Gastrocnemius medialis (tissue), 4 donors: ENCODE results near the gene PRSS1. TPM values are rescaled to one million over a fixed set of nuclear protein-coding genes. Genes with fewer than 3 reads are reported as not detected.
A peak's percentile ranks its signal among the peaks of the same experiment; 100 is the strongest.
"Not testable (repeated sequence)": the region's sequence is repeated elsewhere in the genome, so short reads cannot be mapped to it uniquely, and the experiment has no call there.

Experiments
- ATAC-seq, 2 donors: fragments of 150-250 bp; one replicate each; pipeline ENCODE4 v1.9.1; 2016
- DNase-seq, 2 donors: peaks; one replicate each; pipeline ENCODE4 v3.0.0-alpha.2; 2019
- H3K27ac ChIP-seq, 4 donors: fragments of 200-600 bp; sonication (generic); 1 replicate in 1 of 4; 2 replicates in 3 of 4; pipeline ENCODE4 v1.5.1; 2016 to 2018; ENCODE audit warnings: mild to moderate bottlenecking in 2 of 4, moderate library complexity in 1 of 4
- H3K27me3 ChIP-seq, 3 donors: fragments of 200-600 bp; sonication (generic) in 2 of 3; 1 replicate in 1 of 3; 2 replicates in 2 of 3; pipeline versions ENCODE4 v1.5.1 to v1.6.0; 2016 to 2019; ENCODE audit warnings: mild to moderate bottlenecking in 1 of 3, moderate library complexity in 1 of 3
- H3K36me3 ChIP-seq, 2 donors: fragments of 200-600 bp; sonication (generic) in 1 of 2; one replicate each; pipeline ENCODE4 v1.5.1; 2017 to 2018
- H3K4me1 ChIP-seq, 2 donors: fragments of 200-600 bp; sonication (generic) in 1 of 2; one replicate each; pipeline ENCODE4 v1.5.1; 2016 to 2017; ENCODE audit warnings: mild to moderate bottlenecking in 2 of 2
- H3K4me3 ChIP-seq, 4 donors: fragments of 200-600 bp; sonication (generic) in 3 of 4; 1 replicate in 1 of 4; 2 replicates in 3 of 4; pipeline ENCODE4 v1.5.1; 2016 to 2019; ENCODE audit warnings: mild to moderate bottlenecking in 2 of 4
- H3K9me3 ChIP-seq, 3 donors: fragments of 200-600 bp; sonication (generic) in 2 of 3; 1 replicate in 1 of 3; 2 replicates in 2 of 3; pipeline ENCODE4 v1.5.1; 2016 to 2019
- CTCF ChIP-seq, 5 experiments: fragments of 450-650 bp in 3 of 5; fragments of 200-600 bp in 2 of 5; sonication (generic) in 2 of 5; IDR thresholded peaks in 4 of 5; conservative IDR thresholded peaks in 1 of 5; 1 replicate in 4 of 5; 2 replicates in 1 of 5; pipeline ENCODE4 v1.5.1; 2016 to 2019; ENCODE audit warnings: antibody characterized with exemption in 5 of 5, mild to moderate bottlenecking in 3 of 5, moderate library complexity in 3 of 5
- POLR2A ChIP-seq, 2 donors: fragments of 450-650 bp; IDR thresholded peaks; one replicate each; pipeline ENCODE4 v1.6.1; 2017; ENCODE audit warnings: antibody characterized with exemption in 2 of 2, mild to moderate bottlenecking in 2 of 2, moderate library complexity in 2 of 2
- in situ Hi-C, 4 donors: fragments of 200-750 bp; cut with MboI; loops; one replicate each; pipeline versions ENCODE4 v1.15.0 to v1.8.0; 2017; ENCODE audit warnings: low sequenced_read_pairs in 4 of 4
- intact Hi-C: fragments of 100-400 bp; cut with DNase I; formaldehyde crosslinking; loops from one replicate; pipeline ENCODE4 v1.15.1; 2023; ENCODE audit warnings: low total_unique reads
- total RNA-seq, 4 donors: library from RNA; depleted of rRNA; stranded (reverse); fragments of >200 nt; gene quantifications; one replicate each; pipeline versions ENCODE4 v1.1.0 to v1.2.3, GENCODE V29; 2016

PRSS1 gene
- total RNA-seq: not detected

- DNase-seq: no peak
- Histone ChIP-seq H3K4me1 (peaks cover 0 to 19% of the 10 kb centered on the region in 2 donors), H3K36me3 (no peaks in the 10 kb centered on the region), H3K27me3 (no peaks in the 10 kb centered on the region), H3K9me3 (no peaks in the 10 kb centered on the region), H3K27ac (peak within 1 kb of the TSS in 1 of 4 donors; percentile 29), H3K4me3 (no peak within 1 kb of the TSS)
- in situ Hi-C loops: no loop called here
- no peak for ATAC-seq
- TF ChIP-seq CTCF (IDR thresholded peaks at IDR 0.05 in 4 of 5, conservative IDR thresholded peaks at IDR 0.05 in 1 of 5) (no peak), POLR2A (IDR thresholded peaks at IDR 0.05) (no peak)
- intact Hi-C loops: no loop called here
Measured at GRCh38 chr7:142749218-142749993, at the start of gene PRSS1. Gene PRSS1 (plus strand): TSS chr7:142749472. CDS start chr7:142749485, 13 bp downstream.

GRCh38 chr7:142700935-142701334, 48.3 kb upstream of the PRSS1 start:
- in situ Hi-C loops, intact Hi-C loops: not testable (repeated sequence)

DNA sequence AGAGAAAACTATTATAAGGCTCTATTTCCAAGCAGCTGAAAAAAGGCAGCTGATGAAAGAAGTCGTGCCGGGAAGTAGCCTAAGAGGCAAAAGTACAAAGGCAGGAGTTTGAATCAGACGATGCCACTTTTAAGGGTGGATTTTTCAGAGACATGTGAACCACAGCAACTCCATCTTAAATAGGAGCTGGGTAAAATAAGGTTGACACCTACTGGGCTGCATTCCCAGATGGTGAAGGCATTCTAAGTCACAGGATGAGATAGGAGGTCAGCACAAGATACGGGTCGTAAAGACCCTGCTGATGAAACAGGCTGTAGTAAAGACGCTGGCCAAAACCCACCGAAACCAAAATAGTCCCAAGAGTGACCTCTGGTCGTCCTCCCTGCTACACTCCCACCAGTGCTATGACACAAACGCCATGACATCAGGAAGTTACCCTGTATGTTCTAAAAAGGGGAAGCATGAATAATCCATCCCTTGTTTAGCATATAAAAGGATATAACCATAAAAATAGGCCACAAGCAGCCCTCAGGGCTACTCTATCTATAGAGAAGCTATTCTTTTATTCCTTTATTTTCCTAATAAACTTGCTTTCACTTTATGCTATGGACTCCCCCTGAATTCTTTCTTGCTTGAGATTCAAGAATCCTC, 45.5 kb upstream of the PRSS1 start:
- Histone ChIP-seq H3K9me3 (no peaks in the 10 kb centered on the region), H3K36me3 (no peaks in the 10 kb centered on the region), H3K4me1 (no peaks in the 10 kb centered on the region), H3K27me3 (no peaks in the 10 kb centered on the region), H3K4me3 (no peak overlapping the region), H3K27ac (no peak overlapping the region)
- no peak for TF ChIP-seq POLR2A (IDR thresholded peaks at IDR 0.05)
- no peak for TF ChIP-seq CTCF (IDR thresholded peaks at IDR 0.05 in 4 of 5, conservative IDR thresholded peaks at IDR 0.05 in 1 of 5)
- in situ Hi-C loops: no loop called here
- no peak for ATAC-seq
- DNase-seq: no peak
- intact Hi-C loops: no loop called here

More at GRCh38 chr7:142700935-142701334, 48.3 kb upstream of the PRSS1 start:
- H3K9me3 ChIP-seq, H3K36me3 ChIP-seq, H3K4me3 ChIP-seq, ATAC-seq, H3K27me3 ChIP-seq, H3K27ac ChIP-seq, H3K4me1 ChIP-seq, DNase-seq: not testable (repeated sequence)

DNA sequence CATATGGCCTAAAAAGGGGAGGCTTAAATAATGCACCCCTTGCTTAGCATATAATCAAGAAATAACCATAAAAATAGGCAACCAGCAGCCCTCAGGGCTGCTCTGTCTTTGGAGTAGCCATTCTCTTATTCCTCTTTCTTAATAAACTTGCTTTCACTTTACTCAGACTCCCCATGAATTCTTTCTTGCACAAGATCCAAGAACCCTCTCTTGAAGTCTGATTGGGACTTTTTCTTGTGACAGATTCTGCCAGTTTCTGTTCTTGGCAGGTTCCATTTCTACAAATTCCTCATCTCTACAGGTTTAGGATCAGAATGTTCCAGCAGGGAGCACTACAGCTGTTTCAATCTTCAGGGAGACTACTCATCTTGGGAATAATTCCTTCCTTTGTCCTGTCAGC, 40.5 kb upstream of the PRSS1 start:
- DNase-seq, intact Hi-C loops: not testable (repeated sequence)

DNA sequence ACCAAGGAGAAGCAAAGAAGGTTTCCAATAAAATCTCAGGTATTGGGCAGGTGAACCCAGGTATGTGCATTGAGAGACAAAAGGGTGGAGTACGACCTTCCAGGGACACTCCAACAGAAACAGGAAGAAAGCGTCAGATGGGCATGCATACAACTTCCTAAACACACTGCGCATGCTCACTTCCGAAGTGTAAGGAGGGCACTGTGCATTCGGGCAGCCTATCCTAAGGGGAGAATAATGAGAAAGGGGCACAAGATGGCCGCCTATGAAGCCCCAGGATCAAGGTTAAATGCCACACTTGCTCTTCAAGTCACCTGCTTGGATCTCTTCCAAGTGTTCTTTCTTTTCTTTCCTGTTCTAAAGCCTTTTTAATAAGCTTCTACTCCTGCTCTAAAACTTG, 39.4 kb upstream of the PRSS1 start:
- no peak for TF ChIP-seq POLR2A (IDR thresholded peaks at IDR 0.05)
- no peak for TF ChIP-seq CTCF (IDR thresholded peaks at IDR 0.05 in 4 of 5, conservative IDR thresholded peaks at IDR 0.05 in 1 of 5)
- in situ Hi-C loops: loop anchor here in 2 of 4 donors (5.0 kb wide), 1 partner anchor 72 kb away; no protein-coding TSS in a partner anchor
- Histone ChIP-seq H3K36me3 (no peaks in the 10 kb centered on the region), H3K27me3 (no peaks in the 10 kb centered on the region), H3K9me3 (no peaks in the 10 kb centered on the region), H3K4me1 (peaks cover 7 to 8% of the 10 kb centered on the region in 2 donors), H3K4me3 (no peak overlapping the region), H3K27ac (no peak overlapping the region)
- ATAC-seq: no peak
- DNase-seq: no peak
- intact Hi-C loops: loop anchor here (5.0 kb wide), 1 partner anchor 78 kb away; no protein-coding TSS in a partner anchor

More for the DNA sequence above, 40.5 kb upstream of the PRSS1 start:
- H3K36me3 ChIP-seq, ATAC-seq, H3K27ac ChIP-seq, H3K9me3 ChIP-seq, H3K4me1 ChIP-seq, H3K4me3 ChIP-seq, H3K27me3 ChIP-seq, in situ Hi-C loops: not testable (repeated sequence)
